GM19455 (cell line): ENCODE data around the gene ATN1.
"Not testable (repeated sequence)": the region's sequence is repeated elsewhere in the genome, so short reads cannot be mapped to it uniquely, and the experiment has no call there.

Source experiments
- ATAC-seq: cut with Tn5 transposase; IDR thresholded peaks from one replicate; pipeline ENCODE4 v1.9.1; 2021; ENCODE audit not compliant: unreplicated experiment

Gene ATN1

DNA sequence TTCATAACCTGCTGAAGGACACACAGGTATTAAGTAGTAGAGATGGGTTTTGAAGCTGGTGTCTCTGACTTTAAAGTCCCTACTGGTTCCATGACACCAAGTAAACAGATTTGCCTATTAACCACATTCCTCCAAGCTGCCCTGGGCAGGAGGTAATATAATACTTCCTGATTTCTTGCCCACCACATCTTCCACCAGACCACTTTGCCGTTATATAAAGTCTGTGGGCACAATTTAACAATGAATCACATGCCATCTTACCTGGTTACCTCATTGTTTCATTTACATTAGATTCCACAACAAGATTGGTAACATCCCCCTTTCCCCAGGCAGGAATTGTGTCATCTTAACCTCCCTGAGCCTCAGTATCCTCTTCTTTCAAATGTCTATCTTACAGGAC, 24.0 kb upstream of the ATN1 start:
- no peak for ATAC-seq

- ATAC-seq: peak; percentile 97
Observed at GRCh38 chr12:6904280-6905276, 23.2 kb upstream of the ATN1 start, which contains the start of gene LRRC23. LRRC23 (plus strand) TSS chr12:6904822; CDS start chr12:6905634, 812 bp downstream.

GRCh38 chr12:6905414-6906040, 22.2 kb upstream of the ATN1 start:
- ATAC-seq: no peak

- ATAC-seq: not testable (repeated sequence)
Observed at GRCh38 chr12:6908141-6908540, 19.6 kb upstream of the ATN1 start.

GRCh38 chr12:6909421-6910145, 18.2 kb upstream of the ATN1 start:
- ATAC-seq: no peak

- ATAC-seq: no peak
Observed at GRCh38 chr12:6912164-6912935, 15.4 kb upstream of the ATN1 start.

DNA sequence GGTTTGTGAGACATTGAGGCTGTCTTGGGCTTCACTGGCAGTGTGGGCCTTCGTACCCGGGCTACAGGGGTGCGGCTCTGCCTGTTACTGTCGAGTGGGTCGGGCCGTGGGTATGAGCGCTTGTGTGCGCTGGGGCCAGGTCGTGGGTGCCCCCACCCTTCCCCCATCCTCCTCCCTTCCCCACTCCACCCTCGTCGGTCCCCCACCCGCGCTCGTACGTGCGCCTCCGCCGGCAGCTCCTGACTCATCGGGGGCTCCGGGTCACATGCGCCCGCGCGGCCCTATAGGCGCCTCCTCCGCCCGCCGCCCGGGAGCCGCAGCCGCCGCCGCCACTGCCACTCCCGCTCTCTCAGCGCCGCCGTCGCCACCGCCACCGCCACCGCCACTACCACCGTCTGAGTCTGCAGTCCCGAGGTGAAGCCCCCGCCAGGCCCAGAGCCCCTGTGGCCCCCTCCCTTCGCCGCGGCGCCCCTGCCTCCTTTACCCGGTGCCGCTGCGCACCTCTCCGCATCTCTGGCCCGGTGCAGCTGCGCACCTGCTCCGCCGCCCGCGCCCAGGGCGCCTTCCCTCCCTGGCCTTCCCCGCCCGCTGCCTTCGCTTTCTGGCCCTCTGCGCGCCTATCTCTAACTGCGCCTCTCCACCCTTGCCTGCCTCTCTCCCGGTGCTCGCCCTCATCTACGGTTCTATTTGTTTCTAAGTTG, 13.4 kb upstream of the ATN1 start, which contains the start of gene ENO2:
TSS of gene ENO2 (plus strand) at position 335 of the 701 bp plus-strand sequence. CDS start 1,253 bp downstream, outside the sequence.
- peak; percentile 78 for ATAC-seq

GRCh38 chr12:6914947-6915788, 12.6 kb upstream of the ATN1 start:
- ATAC-seq: no peak

- ATAC-seq: no peak
Observed at GRCh38 chr12:6915789-6916285, 11.9 kb upstream of the ATN1 start.

DNA sequence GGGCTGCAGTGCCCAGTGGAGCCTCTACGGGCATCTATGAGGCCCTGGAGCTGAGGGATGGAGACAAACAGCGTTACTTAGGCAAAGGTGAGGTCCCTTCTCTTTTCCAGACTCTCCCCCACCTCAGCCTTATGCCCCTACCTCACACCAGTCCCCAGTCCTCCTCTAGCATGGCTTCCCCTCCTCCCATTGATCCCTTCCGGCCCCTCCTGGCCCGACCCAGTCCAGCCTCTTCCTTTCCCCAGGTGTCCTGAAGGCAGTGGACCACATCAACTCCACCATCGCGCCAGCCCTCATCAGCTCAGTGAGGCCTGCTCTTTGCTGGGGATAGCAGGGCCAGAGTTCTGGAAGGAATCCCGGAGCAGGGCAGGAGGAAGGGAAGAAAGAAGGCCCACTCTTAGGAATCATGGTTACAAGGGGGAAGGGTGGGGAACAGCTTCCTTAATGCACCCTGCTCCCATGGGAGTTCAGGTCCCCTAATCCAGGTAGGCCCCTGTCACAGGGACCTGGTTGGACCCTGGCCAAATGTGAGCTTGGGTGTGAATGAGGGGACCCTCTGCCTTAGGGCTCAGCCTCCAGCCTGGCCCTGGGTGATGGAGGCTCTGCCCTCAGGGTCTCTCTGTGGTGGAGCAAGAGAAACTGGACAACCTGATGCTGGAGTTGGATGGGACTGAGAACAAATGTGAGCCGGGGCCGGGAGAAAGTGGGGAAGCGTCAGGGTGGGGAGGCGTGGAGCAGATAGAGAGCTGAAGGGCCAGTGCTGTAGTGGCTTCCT, 11.1 kb upstream of the ATN1 start:
- no peak for ATAC-seq

DNA sequence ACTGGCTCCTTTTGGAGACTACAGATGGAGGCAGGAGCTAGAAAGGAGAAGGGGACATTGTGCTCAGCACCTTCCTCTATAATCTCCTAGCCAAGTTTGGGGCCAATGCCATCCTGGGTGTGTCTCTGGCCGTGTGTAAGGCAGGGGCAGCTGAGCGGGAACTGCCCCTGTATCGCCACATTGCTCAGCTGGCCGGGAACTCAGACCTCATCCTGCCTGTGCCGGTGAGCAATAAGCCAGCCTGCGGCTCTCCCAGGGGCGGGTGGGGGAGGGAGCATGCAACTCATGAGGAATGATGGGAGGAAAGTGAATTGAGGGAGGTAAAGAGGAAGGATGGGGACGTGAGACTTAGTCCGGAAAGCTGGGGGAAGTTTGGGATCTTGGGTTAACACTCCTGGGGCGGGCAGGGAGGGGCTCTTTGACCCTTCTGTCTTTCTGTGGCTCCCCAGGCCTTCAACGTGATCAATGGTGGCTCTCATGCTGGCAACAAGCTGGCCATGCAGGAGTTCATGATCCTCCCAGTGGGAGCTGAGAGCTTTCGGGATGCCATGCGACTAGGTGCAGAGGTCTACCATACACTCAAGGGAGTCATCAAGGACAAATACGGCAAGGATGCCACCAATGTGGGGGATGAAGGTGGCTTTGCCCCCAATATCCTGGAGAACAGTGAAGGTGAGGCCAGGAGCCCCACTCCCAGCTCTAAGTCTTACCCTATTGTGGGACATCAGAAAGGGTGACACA, 10.1 kb upstream of the ATN1 start:
- ATAC-seq: no peak

- no peak for ATAC-seq
Observed at GRCh38 chr12:6919588-6919987, 8.2 kb upstream of the ATN1 start.

DNA sequence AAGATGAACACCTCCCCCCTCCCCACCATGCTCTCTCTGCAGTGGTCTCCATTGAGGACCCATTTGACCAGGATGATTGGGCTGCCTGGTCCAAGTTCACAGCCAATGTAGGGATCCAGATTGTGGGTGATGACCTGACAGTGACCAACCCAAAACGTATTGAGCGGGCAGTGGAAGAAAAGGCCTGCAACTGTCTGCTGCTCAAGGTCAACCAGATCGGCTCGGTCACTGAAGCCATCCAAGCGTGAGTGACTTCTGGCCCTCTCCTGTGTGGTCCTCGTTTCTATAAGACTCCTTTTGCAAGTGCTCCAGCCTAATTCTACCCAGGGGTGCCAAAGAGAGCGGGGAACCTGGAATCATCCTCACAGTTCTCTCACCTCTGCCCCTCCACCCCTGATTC, 6.2 kb upstream of the ATN1 start:
- ATAC-seq: no peak

- ATAC-seq: no peak
Observed at GRCh38 chr12:6921996-6922946, 5.5 kb upstream of the ATN1 start.

DNA sequence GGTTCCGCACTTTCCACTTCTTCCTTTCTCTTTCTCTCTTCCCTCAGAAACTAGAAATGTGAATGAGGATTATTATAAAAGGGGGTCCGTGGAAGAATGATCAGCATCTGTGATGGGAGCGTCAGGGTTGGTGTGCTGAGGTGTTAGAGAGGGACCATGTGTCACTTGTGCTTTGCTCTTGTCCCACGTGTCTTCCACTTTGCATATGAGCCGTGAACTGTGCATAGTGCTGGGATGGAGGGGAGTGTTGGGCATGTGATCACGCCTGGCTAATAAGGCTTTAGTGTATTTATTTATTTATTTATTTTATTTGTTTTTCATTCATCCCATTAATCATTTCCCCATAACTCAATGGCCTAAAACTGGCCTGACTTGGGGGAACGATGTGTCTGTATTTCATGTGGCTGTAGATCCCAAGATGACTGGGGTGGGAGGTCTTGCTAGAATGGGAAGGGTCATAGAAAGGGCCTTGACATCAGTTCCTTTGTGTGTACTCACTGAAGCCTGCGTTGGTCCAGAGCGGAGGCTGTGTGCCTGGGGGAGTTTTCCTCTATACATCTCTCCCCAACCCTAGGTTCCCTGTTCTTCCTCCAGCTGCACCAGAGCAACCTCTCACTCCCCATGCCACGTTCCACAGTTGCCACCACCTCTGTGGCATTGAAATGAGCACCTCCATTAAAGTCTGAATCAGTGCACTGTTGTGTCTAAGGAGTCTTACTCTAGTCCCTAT, 4.6 kb upstream of the ATN1 start:
- ATAC-seq: no peak

DNA sequence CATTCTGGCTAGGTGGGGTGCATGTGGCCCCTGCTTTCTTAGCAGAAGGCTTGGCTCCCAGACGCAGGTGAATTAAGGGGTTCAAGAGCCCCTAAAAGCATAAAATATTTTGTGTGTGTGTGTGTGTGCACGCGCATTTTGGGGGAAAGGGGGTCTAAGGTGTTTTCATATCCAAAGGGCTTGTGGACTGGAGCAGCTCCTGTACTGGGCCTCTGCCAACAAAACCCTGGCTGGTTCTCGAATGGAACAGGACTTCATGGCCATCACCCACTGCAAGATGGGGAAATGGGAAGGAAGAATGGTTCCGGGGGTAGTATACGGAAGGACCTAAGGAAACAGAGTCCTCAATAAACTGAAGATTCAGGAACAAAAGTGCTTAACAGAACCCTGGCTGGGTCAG, 3.9 kb upstream of the ATN1 start:
- ATAC-seq: no peak
